OCI-LY3 (cell line): ENCODE measurements around the gene NCK2.

Experiments
- CTCF ChIP-seq: fragments of 200-600, 300-600 bp; sonication (generic); IDR thresholded peaks from 2 replicates; pipeline ENCODE4 v1.5.1; 2014; ENCODE audit warnings: antibody characterized with exemption, low read length, low read depth
- EZH2phosphoT487 ChIP-seq: fragments of 200-600 bp; shearing (Covaris generic); IDR thresholded peaks from 2 replicates; pipeline ENCODE4 v1.6.1; 2018; ENCODE audit warnings: antibody characterized with exemption, mixed run types, low read depth

GRCh38 chr2:105926960-105927678 is 182.4 kb downstream of the NCK2 start:
- TF ChIP-seq CTCF (no peak), EZH2phosphoT487 (no peak)
